Fibroblast of lung (primary cell): ENCODE results near the gene RAG2. TPM values are rescaled to one million over a fixed set of nuclear protein-coding genes. Genes with fewer than 3 reads are reported as not detected.

ENCODE experiments used
- DNase-seq, 2 donors: peaks; one replicate each; pipeline versions ENCODE4 v3.0.0 to v3.0.0-alpha.2; 2010; ENCODE audit warnings: low read depth in 2 of 2
- H2AFZ ChIP-seq: 2 replicates; pipeline ENCODE4 v1.5.1; 2012; ENCODE audit warnings: low read length, control low read depth, inconsistent platforms
- H3K27ac ChIP-seq: 2 replicates; pipeline ENCODE4 v1.5.1; 2011; ENCODE audit warnings: low read length, control low read depth; ENCODE audit not compliant: insufficient read depth
- H3K27me3 ChIP-seq: 2 replicates; pipeline ENCODE4 v1.5.1; 2011; ENCODE audit warnings: mild to moderate bottlenecking, low read length; ENCODE audit not compliant: control insufficient read depth, insufficient read depth
- H3K36me3 ChIP-seq: 2 replicates; pipeline ENCODE4 v1.5.1; 2011; ENCODE audit warnings: low read length; ENCODE audit not compliant: control insufficient read depth, insufficient read depth
- H3K4me1 ChIP-seq: 2 replicates; pipeline ENCODE4 v1.5.1; 2011; ENCODE audit warnings: low read length; ENCODE audit not compliant: control insufficient read depth, insufficient read depth; ENCODE audit errors: extremely low read depth
- H3K4me2 ChIP-seq: 2 replicates; pipeline ENCODE4 v1.5.1; 2011; ENCODE audit warnings: low read length, control low read depth; ENCODE audit not compliant: insufficient read depth; ENCODE audit errors: extremely low read depth
- H3K4me3 ChIP-seq, 4 experiments: fragments of 200-600 bp in 1 of 4; sonication (generic) in 1 of 4; replicated peaks in 1 of 4; 2 replicates each; pipeline ENCODE4 v1.5.1; 2011 to 2016; ENCODE audit warnings: low read length in 4 of 4, low read depth in 3 of 4, mild to moderate bottlenecking in 3 of 4, control low read depth in 2 of 4, inconsistent platforms in 1 of 4, mixed read lengths in 1 of 4; ENCODE audit not compliant: insufficient read depth in 1 of 4; ENCODE audit errors: control extremely low read depth in 1 of 4
- H3K79me2 ChIP-seq: 2 replicates; pipeline ENCODE4 v1.5.1; 2012; ENCODE audit warnings: mild to moderate bottlenecking, low read length, inconsistent platforms; ENCODE audit not compliant: control insufficient read depth, insufficient read depth
- H3K9ac ChIP-seq: 2 replicates; pipeline ENCODE4 v1.5.1; 2011; ENCODE audit warnings: mild to moderate bottlenecking, low read length, control low read depth; ENCODE audit not compliant: insufficient read depth
- H3K9me3 ChIP-seq: 2 replicates; pipeline ENCODE4 v1.5.1; 2012; ENCODE audit warnings: low read depth, low read length; ENCODE audit not compliant: control insufficient read depth, insufficient read depth
- H4K20me1 ChIP-seq: 2 replicates; pipeline ENCODE4 v1.5.1; 2011; ENCODE audit warnings: low read length; ENCODE audit not compliant: control insufficient read depth, insufficient read depth; ENCODE audit errors: extremely low read depth
- EZH2 ChIP-seq: IDR thresholded peaks from 2 replicates; pipeline ENCODE4 v1.5.1; 2012; ENCODE audit warnings: low read length, control low read depth, mild to moderate bottlenecking; ENCODE audit errors: missing control alignments
- polyA plus RNA-seq, 2 donors: library from polyadenylated mRNA; depleted of rRNA in 1 of 2; stranded (reverse) in 1 of 2; unstranded in 1 of 2; fragments of >200 nt; gene quantifications; 2 replicates each; pipeline ENCODE4 v1.2.1, GENCODE V29; 2011 to 2012; ENCODE audit warnings: missing spikeins in 1 of 2
- total RNA-seq: library from RNA; depleted of rRNA; stranded (reverse); fragments of >200 nt; gene quantifications from 2 replicates; pipeline ENCODE4 v1.2.1, GENCODE V29; 2014
- TF ChIP-seq, protein P1 (sequence below), 2 donors: IDR thresholded peaks in 1 of 2; conservative IDR thresholded peaks in 1 of 2; 1 replicate in 1 of 2; 2 replicates in 1 of 2; pipeline ENCODE4 v1.5.1; 2011 to 2012; ENCODE audit warnings: low read length in 2 of 2, control low read depth in 1 of 2, inconsistent platforms in 1 of 2, low read depth in 1 of 2, mild to moderate bottlenecking in 1 of 2

Gene RAG2
- total and polyA plus RNA-seq, 2 donors (not counting 1 experiment from before 2014, with no cell fraction given) = not detected

DNA sequence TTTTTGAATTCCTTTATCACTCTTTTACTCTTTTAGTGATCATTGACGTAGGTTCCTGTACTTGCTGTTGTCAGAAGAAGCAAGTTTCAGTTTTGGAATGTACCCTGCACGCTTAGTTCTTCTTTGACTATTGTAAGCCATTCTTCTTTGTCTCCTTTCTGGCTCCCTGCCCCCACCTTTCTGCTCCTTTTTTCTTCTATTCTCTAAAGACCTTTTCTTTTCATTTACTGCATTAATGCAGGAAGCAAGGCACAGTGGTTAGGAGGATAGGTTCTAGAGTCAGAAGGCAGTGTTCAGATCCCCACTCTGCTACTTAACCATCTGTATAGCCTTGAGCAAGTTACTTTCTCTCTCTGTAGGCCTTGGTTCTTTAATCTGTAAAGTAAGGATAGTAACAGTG lies 33.7 kb upstream of the RAG2 start:
- Histone ChIP-seq H3K9ac (no peak overlapping the region), H3K27me3 (no peaks in the 10 kb centered on the region), H3K9me3 (no peaks in the 10 kb centered on the region), H3K27ac (no peak overlapping the region), H2AFZ (no peak overlapping the region), H3K4me1 (no peaks in the 10 kb centered on the region), H3K79me2 (no peaks in the 10 kb centered on the region), H4K20me1 (no peaks in the 10 kb centered on the region), H3K4me3 (no peak overlapping the region), H3K4me2 (no peak overlapping the region), H3K36me3 (no peaks in the 10 kb centered on the region)
- TF ChIP-seq, protein P1, sequence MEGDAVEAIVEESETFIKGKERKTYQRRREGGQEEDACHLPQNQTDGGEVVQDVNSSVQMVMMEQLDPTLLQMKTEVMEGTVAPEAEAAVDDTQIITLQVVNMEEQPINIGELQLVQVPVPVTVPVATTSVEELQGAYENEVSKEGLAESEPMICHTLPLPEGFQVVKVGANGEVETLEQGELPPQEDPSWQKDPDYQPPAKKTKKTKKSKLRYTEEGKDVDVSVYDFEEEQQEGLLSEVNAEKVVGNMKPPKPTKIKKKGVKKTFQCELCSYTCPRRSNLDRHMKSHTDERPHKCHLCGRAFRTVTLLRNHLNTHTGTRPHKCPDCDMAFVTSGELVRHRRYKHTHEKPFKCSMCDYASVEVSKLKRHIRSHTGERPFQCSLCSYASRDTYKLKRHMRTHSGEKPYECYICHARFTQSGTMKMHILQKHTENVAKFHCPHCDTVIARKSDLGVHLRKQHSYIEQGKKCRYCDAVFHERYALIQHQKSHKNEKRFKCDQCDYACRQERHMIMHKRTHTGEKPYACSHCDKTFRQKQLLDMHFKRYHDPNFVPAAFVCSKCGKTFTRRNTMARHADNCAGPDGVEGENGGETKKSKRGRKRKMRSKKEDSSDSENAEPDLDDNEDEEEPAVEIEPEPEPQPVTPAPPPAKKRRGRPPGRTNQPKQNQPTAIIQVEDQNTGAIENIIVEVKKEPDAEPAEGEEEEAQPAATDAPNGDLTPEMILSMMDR (conservative IDR thresholded peaks at IDR 0.05 in 1 of 2, IDR thresholded peaks at IDR 0.05 in 1 of 2; ENCODE audit: low read depth in 1 of 2, low read length in 2 of 2) = no peak
- no peak for TF ChIP-seq EZH2
- DNase-seq = no peak

GRCh38 chr11:36628765-36629244 lies 30.8 kb upstream of the RAG2 start:
- no peak for DNase-seq
- no peak overlapping the region for H3K9ac ChIP-seq
- H3K4me1 ChIP-seq = no peaks in the 10 kb centered on the region
- H3K4me2 ChIP-seq = no peak overlapping the region
- H2AFZ ChIP-seq = no peak overlapping the region
- H3K79me2 ChIP-seq = no peaks in the 10 kb centered on the region
- no peaks in the 10 kb centered on the region for H3K36me3 ChIP-seq
- TF ChIP-seq EZH2 = no peak
- TF ChIP-seq, protein P1 (conservative IDR thresholded peaks at IDR 0.05 in 1 of 2, IDR thresholded peaks at IDR 0.05 in 1 of 2; ENCODE audit: low read depth in 1 of 2, low read length in 2 of 2) = no peak
- no peaks in the 10 kb centered on the region for H4K20me1 ChIP-seq
- H3K27ac ChIP-seq = no peak overlapping the region
- H3K4me3 ChIP-seq = no peak overlapping the region
- no peaks in the 10 kb centered on the region for H3K27me3 ChIP-seq
- no peaks in the 10 kb centered on the region for H3K9me3 ChIP-seq

DNA sequence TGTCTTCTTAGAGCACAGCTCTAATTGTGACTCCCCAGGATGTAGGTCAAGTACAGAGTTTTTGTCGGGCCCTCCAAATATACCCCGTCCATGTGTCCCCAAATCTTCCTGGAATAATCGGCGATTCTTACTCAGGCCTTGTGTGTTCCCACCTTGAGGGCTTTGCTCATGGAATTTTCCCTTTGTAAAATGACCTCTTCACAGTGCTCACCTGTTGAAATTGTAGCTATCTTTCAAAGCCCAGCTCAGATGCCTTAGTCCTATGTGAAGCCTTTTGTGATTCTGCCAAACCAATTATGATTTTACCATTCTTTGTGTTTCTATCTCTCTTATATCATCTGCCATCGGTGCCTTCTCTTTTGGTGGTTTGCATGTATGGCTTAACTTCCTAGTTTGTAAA lies 30.1 kb upstream of the RAG2 start:
- Histone ChIP-seq H4K20me1 (no peaks in the 10 kb centered on the region), H2AFZ (no peak overlapping the region), H3K9ac (no peak overlapping the region), H3K9me3 (no peaks in the 10 kb centered on the region), H3K27me3 (no peaks in the 10 kb centered on the region), H3K36me3 (no peaks in the 10 kb centered on the region), H3K4me2 (no peak overlapping the region), H3K4me1 (no peaks in the 10 kb centered on the region), H3K4me3 (no peak overlapping the region), H3K27ac (no peak overlapping the region), H3K79me2 (no peaks in the 10 kb centered on the region)
- no peak for TF ChIP-seq EZH2
- TF ChIP-seq, protein P1 (conservative IDR thresholded peaks at IDR 0.05 in 1 of 2, IDR thresholded peaks at IDR 0.05 in 1 of 2; ENCODE audit: low read depth in 1 of 2, low read length in 2 of 2) = no peak
- no peak for DNase-seq
